Measurements from ENCODE around the gene URAD. TPM values are rescaled to one million over a fixed set of nuclear protein-coding genes. Genes with fewer than 3 reads are reported as not detected.

URAD gene
- not detected for polyA plus RNA-seq (2013, experiment 1 of 2)
- not detected for polyA plus RNA-seq (2013, experiment 2 of 2)

GRCh38 chr13:27988520-27988919 is at the start of gene URAD:
URAD (minus strand) TSS chr13:27988693; CDS start chr13:27988637, 56 bp downstream.
- Histone ChIP-seq H3K18ac (ENCODE audit: low read length) (no peak within 1 kb of the TSS), H3K9me3 (replicated peaks in 1 of 2; ENCODE audit: control insufficient read depth in 2 of 2, insufficient read depth in 1 of 2, low read depth in 1 of 2, low read length in 2 of 2) (peaks cover 0 to 2% of the 10 kb centered on the region in 2 donors), H3K27me3 (ENCODE audit: control insufficient read depth in 3 of 3, insufficient read depth in 3 of 3, low read depth in 1 of 3, low read length in 3 of 3) (peaks cover 0 to 14% (median 5%) of the 10 kb centered on the region in 3 experiments), H3K14ac (ENCODE audit: low read length) (no peak within 1 kb of the TSS), H3K79me1 (ENCODE audit: low read depth, low read length) (no peaks in the 10 kb centered on the region), H2AFZ (ENCODE audit: low read length) (no peak within 1 kb of the TSS), H3K4me1 (ENCODE audit: control insufficient read depth in 2 of 2, insufficient read depth in 1 of 2, low read depth in 1 of 2, low read length in 2 of 2) (no peaks in the 10 kb centered on the region), H3K27ac (replicated peaks; ENCODE audit: low read length) (no peak within 1 kb of the TSS), H3K23ac (ENCODE audit: low read depth, low read length, poor library complexity) (no peak within 1 kb of the TSS), H3K4me3 (ENCODE audit: low read length in 2 of 2) (no peak within 1 kb of the TSS), H2BK12ac (ENCODE audit: low read length) (no peak within 1 kb of the TSS), H3K4me2 (ENCODE audit: insufficient read depth, low read length, poor library complexity, severe bottlenecking) (no peak within 1 kb of the TSS), H2BK15ac (ENCODE audit: low read length) (no peak within 1 kb of the TSS), H2BK5ac (ENCODE audit: low read length) (no peak within 1 kb of the TSS), H2BK120ac (ENCODE audit: low read depth, low read length) (no peak within 1 kb of the TSS), H3K36me3 (replicated peaks in 1 of 2; ENCODE audit: control insufficient read depth in 2 of 2, insufficient read depth in 2 of 2, low read length in 2 of 2) (no peaks in the 10 kb centered on the region), H2AK5ac (ENCODE audit: low read depth, low read length) (no peak within 1 kb of the TSS), H3K9ac (ENCODE audit: low read depth, low read length, poor library complexity) (no peak within 1 kb of the TSS), H4K91ac (ENCODE audit: low read depth, low read length, poor library complexity) (no peak within 1 kb of the TSS), H4K8ac (ENCODE audit: low read depth, low read length) (no peak within 1 kb of the TSS), H3K4ac (ENCODE audit: low read length) (no peak within 1 kb of the TSS)
- DNase-seq (ENCODE audit: low spot score): no peak
- no CpG with 5 or more reads among the region's 11 CpGs for WGBS, 2 donors (ENCODE audit: extremely low coverage in 2 of 2, insufficient read length in 2 of 2, insufficient replicate concordance in 1 of 2)

GRCh38 chr13:28037399-28037798 is 48.9 kb upstream of the URAD start:
- Histone ChIP-seq H2BK15ac (ENCODE audit: low read length) (no peak overlapping the region), H3K9ac (ENCODE audit: low read depth, low read length, poor library complexity) (no peak overlapping the region), H3K79me1 (ENCODE audit: low read depth, low read length) (no peaks in the 10 kb centered on the region), H3K4me3 (ENCODE audit: low read length in 2 of 2) (no peak overlapping the region), H4K91ac (ENCODE audit: low read depth, low read length, poor library complexity) (no peak overlapping the region), H2BK5ac (ENCODE audit: low read length) (no peak overlapping the region), H2BK12ac (ENCODE audit: low read length) (no peak overlapping the region), H3K23ac (ENCODE audit: low read depth, low read length, poor library complexity) (no peak overlapping the region), H3K4me2 (ENCODE audit: insufficient read depth, low read length, poor library complexity, severe bottlenecking) (no peak overlapping the region), H3K27me3 (ENCODE audit: control insufficient read depth in 3 of 3, insufficient read depth in 3 of 3, low read depth in 1 of 3, low read length in 3 of 3) (no peaks in the 10 kb centered on the region), H3K9me3 (replicated peaks in 1 of 2; ENCODE audit: control insufficient read depth in 2 of 2, insufficient read depth in 1 of 2, low read depth in 1 of 2, low read length in 2 of 2) (no peaks in the 10 kb centered on the region), H2BK120ac (ENCODE audit: low read depth, low read length) (no peak overlapping the region), H3K27ac (replicated peaks; ENCODE audit: low read length) (no peak overlapping the region), H3K14ac (ENCODE audit: low read length) (no peak overlapping the region), H3K36me3 (replicated peaks in 1 of 2; ENCODE audit: control insufficient read depth in 2 of 2, insufficient read depth in 2 of 2, low read length in 2 of 2) (no peaks in the 10 kb centered on the region), H2AFZ (ENCODE audit: low read length) (no peak overlapping the region), H3K4me1 (ENCODE audit: control insufficient read depth in 2 of 2, insufficient read depth in 1 of 2, low read depth in 1 of 2, low read length in 2 of 2) (peaks cover 0 to 2% of the 10 kb centered on the region in 2 donors), H3K4ac (ENCODE audit: low read length) (no peak overlapping the region), H4K8ac (ENCODE audit: low read depth, low read length) (no peak overlapping the region), H3K18ac (ENCODE audit: low read length) (no peak overlapping the region), H2AK5ac (ENCODE audit: low read depth, low read length) (no peak overlapping the region)
- no CpG with 5 or more reads among the region's 2 CpGs for WGBS, 2 donors (ENCODE audit: extremely low coverage in 2 of 2, insufficient read length in 2 of 2, insufficient replicate concordance in 1 of 2)
- no peak for DNase-seq (ENCODE audit: low spot score)

GRCh38 chr13:28035146-28035782 is 46.8 kb upstream of the URAD start:
- DNase-seq (ENCODE audit: low spot score): no peak

GRCh38 chr13:28033894-28034655 is 45.6 kb upstream of the URAD start:
- H3K4me3 ChIP-seq (ENCODE audit: low read length in 2 of 2): no peak overlapping the region
- no peaks in the 10 kb centered on the region for H3K4me1 ChIP-seq (ENCODE audit: control insufficient read depth in 2 of 2, insufficient read depth in 1 of 2, low read depth in 1 of 2, low read length in 2 of 2)
- no peak overlapping the region for H3K27ac ChIP-seq (replicated peaks; ENCODE audit: low read length)
- H3K9ac ChIP-seq (ENCODE audit: low read depth, low read length, poor library complexity): no peak overlapping the region
- H3K18ac ChIP-seq (ENCODE audit: low read length): no peak overlapping the region
- DNase-seq (ENCODE audit: low spot score): no peak
- no peak overlapping the region for H3K14ac ChIP-seq (ENCODE audit: low read length)
- no peaks in the 10 kb centered on the region for H3K9me3 ChIP-seq (replicated peaks in 1 of 2; ENCODE audit: control insufficient read depth in 2 of 2, insufficient read depth in 1 of 2, low read depth in 1 of 2, low read length in 2 of 2)
- H3K4ac ChIP-seq (ENCODE audit: low read length): no peak overlapping the region
- H3K23ac ChIP-seq (ENCODE audit: low read depth, low read length, poor library complexity): no peak overlapping the region
- no peak overlapping the region for H2AFZ ChIP-seq (ENCODE audit: low read length)
- no peak overlapping the region for H2BK12ac ChIP-seq (ENCODE audit: low read length)
- no peak overlapping the region for H2AK5ac ChIP-seq (ENCODE audit: low read depth, low read length)
- H3K4me2 ChIP-seq (ENCODE audit: insufficient read depth, low read length, poor library complexity, severe bottlenecking): no peak overlapping the region
- no peak overlapping the region for H4K91ac ChIP-seq (ENCODE audit: low read depth, low read length, poor library complexity)
- H2BK120ac ChIP-seq (ENCODE audit: low read depth, low read length): no peak overlapping the region
- no peaks in the 10 kb centered on the region for H3K36me3 ChIP-seq (replicated peaks in 1 of 2; ENCODE audit: control insufficient read depth in 2 of 2, insufficient read depth in 2 of 2, low read length in 2 of 2)
- H3K27me3 ChIP-seq (ENCODE audit: control insufficient read depth in 3 of 3, insufficient read depth in 3 of 3, low read depth in 1 of 3, low read length in 3 of 3): peaks cover 0 to 5% (median 0%) of the 10 kb centered on the region in 3 experiments
- H2BK15ac ChIP-seq (ENCODE audit: low read length): no peak overlapping the region
- no peak overlapping the region for H4K8ac ChIP-seq (ENCODE audit: low read depth, low read length)
- H2BK5ac ChIP-seq (ENCODE audit: low read length): no peak overlapping the region
- H3K79me1 ChIP-seq (ENCODE audit: low read depth, low read length): no peaks in the 10 kb centered on the region
- WGBS, 2 donors (ENCODE audit: extremely low coverage in 2 of 2, insufficient read length in 2 of 2, insufficient replicate concordance in 1 of 2): no CpG with 5 or more reads among the region's 8 CpGs

More at GRCh38 chr13:28035146-28035782, 46.8 kb upstream of the URAD start:
- no peak overlapping the region for H3K4me3 ChIP-seq (ENCODE audit: low read length in 2 of 2)
- no peak overlapping the region for H4K91ac ChIP-seq (ENCODE audit: low read depth, low read length, poor library complexity)
- H2BK5ac ChIP-seq (ENCODE audit: low read length): no peak overlapping the region
- H3K23ac ChIP-seq (ENCODE audit: low read depth, low read length, poor library complexity): no peak overlapping the region
- H3K4me1 ChIP-seq (ENCODE audit: control insufficient read depth in 2 of 2, insufficient read depth in 1 of 2, low read depth in 1 of 2, low read length in 2 of 2): no peaks in the 10 kb centered on the region
- no peaks in the 10 kb centered on the region for H3K27me3 ChIP-seq (ENCODE audit: control insufficient read depth in 3 of 3, insufficient read depth in 3 of 3, low read depth in 1 of 3, low read length in 3 of 3)
- H2BK15ac ChIP-seq (ENCODE audit: low read length): no peak overlapping the region
- no peak overlapping the region for H2AFZ ChIP-seq (ENCODE audit: low read length)
- no peak overlapping the region for H2BK12ac ChIP-seq (ENCODE audit: low read length)
- H3K4ac ChIP-seq (ENCODE audit: low read length): no peak overlapping the region
- no peak overlapping the region for H3K14ac ChIP-seq (ENCODE audit: low read length)
- no peak overlapping the region for H3K4me2 ChIP-seq (ENCODE audit: insufficient read depth, low read length, poor library complexity, severe bottlenecking)
- H3K9ac ChIP-seq (ENCODE audit: low read depth, low read length, poor library complexity): no peak overlapping the region
- no peak overlapping the region for H2AK5ac ChIP-seq (ENCODE audit: low read depth, low read length)
- no peaks in the 10 kb centered on the region for H3K79me1 ChIP-seq (ENCODE audit: low read depth, low read length)
- no CpG with 5 or more reads among the region's 6 CpGs for WGBS, 2 donors (ENCODE audit: extremely low coverage in 2 of 2, insufficient read length in 2 of 2, insufficient replicate concordance in 1 of 2)
- H2BK120ac ChIP-seq (ENCODE audit: low read depth, low read length): no peak overlapping the region
- H3K18ac ChIP-seq (ENCODE audit: low read length): no peak overlapping the region
- H3K36me3 ChIP-seq (replicated peaks in 1 of 2; ENCODE audit: control insufficient read depth in 2 of 2, insufficient read depth in 2 of 2, low read length in 2 of 2): no peaks in the 10 kb centered on the region
- no peak overlapping the region for H4K8ac ChIP-seq (ENCODE audit: low read depth, low read length)
- no peak overlapping the region for H3K27ac ChIP-seq (replicated peaks; ENCODE audit: low read length)
- H3K9me3 ChIP-seq (replicated peaks in 1 of 2; ENCODE audit: control insufficient read depth in 2 of 2, insufficient read depth in 1 of 2, low read depth in 1 of 2, low read length in 2 of 2): no peaks in the 10 kb centered on the region

Measured in neuronal stem cell (in vitro differentiated cells).